ENCODE measurements around the gene KRT17.

The KRT17 gene

GRCh38 chr17:41619036-41619926 is 5.1 kb downstream of the KRT17 start:
- Histone ChIP-seq H3K4ac (ENCODE audit: low read depth, low read length) (no peak overlapping the region), H3K23ac (ENCODE audit: low read length) (no peak overlapping the region), H3K79me2 (ENCODE audit: control insufficient read depth, insufficient read depth, low read length, poor library complexity) (peaks cover 4% of the 10 kb centered on the region), H2AK5ac (ENCODE audit: low read length) (peak overlapping the region; percentile 46), H3K27ac (ENCODE audit: low read depth, low read length) (peak overlapping the region; percentile 44), H3K4me3 (ENCODE audit: low read depth, low read length) (no peak overlapping the region), H4K12ac (ENCODE audit: low read depth, low read length) (no peak overlapping the region), H4K8ac (ENCODE audit: low read depth, low read length) (peak overlapping the region; percentile 25), H3K36me3 (ENCODE audit: control insufficient read depth in 1 of 2, insufficient read depth in 2 of 2, low read length in 2 of 2) (no peaks in the 10 kb centered on the region), H3K4me2 (ENCODE audit: low read length) (no peak overlapping the region), H3K14ac (ENCODE audit: low read length) (peak overlapping the region; percentile 48), H4K91ac (ENCODE audit: low read depth, low read length) (peak overlapping the region; percentile 82), H3K4me1 (ENCODE audit: control insufficient read depth in 1 of 2, insufficient read depth in 2 of 2, low read length in 2 of 2) (peaks cover 30 to 48% of the 10 kb centered on the region in 2 experiments), H2BK12ac (ENCODE audit: low read length) (peak overlapping the region; percentile 27), H3K18ac (ENCODE audit: low read length) (peak overlapping the region; percentile 17), H2AFZ (ENCODE audit: insufficient read depth, low read length, poor library complexity) (peak overlapping the region; percentile 5), H2BK120ac (ENCODE audit: insufficient read depth, low read length, poor library complexity) (peak overlapping the region; percentile 39), H3K9ac (ENCODE audit: low read length) (no peak overlapping the region), H3K79me1 (ENCODE audit: low read length) (peaks cover 24% of the 10 kb centered on the region), H2BK5ac (ENCODE audit: low read depth, low read length, poor library complexity) (peak overlapping the region; percentile 35), H3K27me3 (ENCODE audit: insufficient read depth, low read length) (no peaks in the 10 kb centered on the region), H3K9me3 (ENCODE audit: insufficient read depth, low read depth, low read length) (no peaks in the 10 kb centered on the region)
- WGBS (ENCODE audit: extremely low coverage, insufficient coverage, insufficient read length): no CpG with 5 or more reads among the region's 20 CpGs
- DNase-seq: no peak

DNA sequence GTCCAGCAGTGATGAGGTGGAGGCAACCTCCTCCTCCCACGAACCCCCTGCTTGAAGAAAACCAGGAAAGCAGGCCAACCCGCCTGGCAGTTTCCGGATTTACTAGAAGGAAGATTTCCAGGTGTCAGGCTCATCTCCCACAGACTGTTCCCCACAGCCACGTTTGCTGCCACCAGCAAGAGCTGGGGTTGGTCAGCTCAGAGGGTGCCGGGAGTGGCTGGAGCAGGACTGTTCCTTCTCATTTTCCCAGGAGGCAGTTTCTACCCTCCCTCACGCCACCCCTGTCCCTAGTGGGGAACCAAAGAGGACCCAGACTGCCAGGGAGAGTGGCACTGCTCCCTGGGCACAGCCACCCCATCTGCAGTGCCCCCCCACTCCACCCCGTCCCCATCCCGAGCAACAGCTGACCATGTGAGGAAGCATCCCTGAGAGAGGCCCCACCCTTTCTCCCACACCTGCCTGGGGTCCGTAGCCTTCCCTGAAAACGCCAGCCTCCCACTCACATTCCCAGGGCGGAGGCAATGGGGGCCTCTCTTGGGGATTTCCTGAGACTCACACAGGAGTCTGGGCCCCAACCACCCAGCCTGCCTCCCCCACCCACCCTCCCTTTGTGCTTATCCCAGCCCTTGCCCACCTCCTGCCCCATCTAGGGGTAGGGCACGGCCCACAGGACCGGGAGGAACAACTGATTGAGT is 5.9 kb downstream of the KRT17 start:
- Histone ChIP-seq H3K79me2 (ENCODE audit: control insufficient read depth, insufficient read depth, low read length, poor library complexity) (peaks cover 4% of the 10 kb centered on the region), H3K4me2 (ENCODE audit: low read length) (no peak overlapping the region), H3K27me3 (ENCODE audit: insufficient read depth, low read length) (no peaks in the 10 kb centered on the region), H2AK5ac (ENCODE audit: low read length) (no peak overlapping the region), H2BK120ac (ENCODE audit: insufficient read depth, low read length, poor library complexity) (no peak overlapping the region), H4K8ac (ENCODE audit: low read depth, low read length) (no peak overlapping the region), H3K23ac (ENCODE audit: low read length) (no peak overlapping the region), H4K12ac (ENCODE audit: low read depth, low read length) (no peak overlapping the region), H2AFZ (ENCODE audit: insufficient read depth, low read length, poor library complexity) (no peak overlapping the region), H2BK12ac (ENCODE audit: low read length) (no peak overlapping the region), H3K27ac (ENCODE audit: low read depth, low read length) (peak overlapping the region; percentile 24), H3K9ac (ENCODE audit: low read length) (no peak overlapping the region), H3K9me3 (ENCODE audit: insufficient read depth, low read depth, low read length) (no peaks in the 10 kb centered on the region), H2BK5ac (ENCODE audit: low read depth, low read length, poor library complexity) (no peak overlapping the region), H4K91ac (ENCODE audit: low read depth, low read length) (peak overlapping the region; percentile 69), H3K18ac (ENCODE audit: low read length) (no peak overlapping the region), H3K14ac (ENCODE audit: low read length) (peak overlapping the region; percentile 10), H3K79me1 (ENCODE audit: low read length) (peaks cover 21% of the 10 kb centered on the region), H3K4me1 (ENCODE audit: control insufficient read depth in 1 of 2, insufficient read depth in 2 of 2, low read length in 2 of 2) (peaks cover 28 to 46% of the 10 kb centered on the region in 2 experiments), H3K36me3 (ENCODE audit: control insufficient read depth in 1 of 2, insufficient read depth in 2 of 2, low read length in 2 of 2) (no peaks in the 10 kb centered on the region), H3K4me3 (ENCODE audit: low read depth, low read length) (no peak overlapping the region), H3K4ac (ENCODE audit: low read depth, low read length) (no peak overlapping the region)
- WGBS (ENCODE audit: extremely low coverage, insufficient coverage, insufficient read length): no CpG with 5 or more reads among the region's 13 CpGs
- no peak for DNase-seq

GRCh38 chr17:41617698-41618097 is 6.7 kb downstream of the KRT17 start:
- Histone ChIP-seq H3K27me3 (ENCODE audit: insufficient read depth, low read length) (no peaks in the 10 kb centered on the region), H3K4me3 (ENCODE audit: low read depth, low read length) (no peak overlapping the region), H4K91ac (ENCODE audit: low read depth, low read length) (peak overlapping the region; percentile 48), H3K14ac (ENCODE audit: low read length) (peak overlapping the region; percentile 22), H3K23ac (ENCODE audit: low read length) (no peak overlapping the region), H2BK5ac (ENCODE audit: low read depth, low read length, poor library complexity) (no peak overlapping the region), H4K8ac (ENCODE audit: low read depth, low read length) (peak overlapping the region; percentile 40), H3K4me1 (ENCODE audit: control insufficient read depth in 1 of 2, insufficient read depth in 2 of 2, low read length in 2 of 2) (peaks cover 25 to 40% of the 10 kb centered on the region in 2 experiments), H4K12ac (ENCODE audit: low read depth, low read length) (no peak overlapping the region), H3K27ac (ENCODE audit: low read depth, low read length) (no peak overlapping the region), H3K79me1 (ENCODE audit: low read length) (peaks cover 16% of the 10 kb centered on the region), H3K18ac (ENCODE audit: low read length) (no peak overlapping the region), H2BK120ac (ENCODE audit: insufficient read depth, low read length, poor library complexity) (peak overlapping the region; percentile 27), H3K4ac (ENCODE audit: low read depth, low read length) (no peak overlapping the region), H2AK5ac (ENCODE audit: low read length) (peak overlapping the region; percentile 16), H2BK12ac (ENCODE audit: low read length) (peak overlapping the region; percentile 64), H3K9ac (ENCODE audit: low read length) (no peak overlapping the region), H3K36me3 (ENCODE audit: control insufficient read depth in 1 of 2, insufficient read depth in 2 of 2, low read length in 2 of 2) (no peaks in the 10 kb centered on the region), H3K79me2 (ENCODE audit: control insufficient read depth, insufficient read depth, low read length, poor library complexity) (peaks cover 1% of the 10 kb centered on the region), H3K4me2 (ENCODE audit: low read length) (no peak overlapping the region), H2AFZ (ENCODE audit: insufficient read depth, low read length, poor library complexity) (no peak overlapping the region), H3K9me3 (ENCODE audit: insufficient read depth, low read depth, low read length) (no peaks in the 10 kb centered on the region)
- no CpG with 5 or more reads among the region's 11 CpGs for WGBS (ENCODE audit: extremely low coverage, insufficient coverage, insufficient read length)
- no peak for DNase-seq

- Histone ChIP-seq H3K4me1 (ENCODE audit: control insufficient read depth in 1 of 2, insufficient read depth in 2 of 2, low read length in 2 of 2) (peaks cover 23 to 35% of the 10 kb centered on the region in 2 experiments), H2BK12ac (ENCODE audit: low read length) (peak overlapping the region; percentile 64), H3K4me2 (ENCODE audit: low read length) (no peak overlapping the region), H2BK5ac (ENCODE audit: low read depth, low read length, poor library complexity) (no peak overlapping the region), H3K27ac (ENCODE audit: low read depth, low read length) (no peak overlapping the region), H3K9me3 (ENCODE audit: insufficient read depth, low read depth, low read length) (no peaks in the 10 kb centered on the region), H3K4ac (ENCODE audit: low read depth, low read length) (no peak overlapping the region), H4K8ac (ENCODE audit: low read depth, low read length) (peak overlapping the region; percentile 40), H3K79me2 (ENCODE audit: control insufficient read depth, insufficient read depth, low read length, poor library complexity) (peaks cover 1% of the 10 kb centered on the region), H4K91ac (ENCODE audit: low read depth, low read length) (peak overlapping the region; percentile 48), H2BK120ac (ENCODE audit: insufficient read depth, low read length, poor library complexity) (peak overlapping the region; percentile 27), H2AFZ (ENCODE audit: insufficient read depth, low read length, poor library complexity) (no peak overlapping the region), H2AK5ac (ENCODE audit: low read length) (peak overlapping the region; percentile 16), H3K27me3 (ENCODE audit: insufficient read depth, low read length) (no peaks in the 10 kb centered on the region), H3K4me3 (ENCODE audit: low read depth, low read length) (no peak overlapping the region), H3K23ac (ENCODE audit: low read length) (no peak overlapping the region), H4K12ac (ENCODE audit: low read depth, low read length) (no peak overlapping the region), H3K79me1 (ENCODE audit: low read length) (peaks cover 14% of the 10 kb centered on the region), H3K36me3 (ENCODE audit: control insufficient read depth in 1 of 2, insufficient read depth in 2 of 2, low read length in 2 of 2) (no peaks in the 10 kb centered on the region), H3K18ac (ENCODE audit: low read length) (no peak overlapping the region), H3K9ac (ENCODE audit: low read length) (no peak overlapping the region), H3K14ac (ENCODE audit: low read length) (peak overlapping the region; percentile 2)
- no CpG with 5 or more reads among the region's 3 CpGs for WGBS (ENCODE audit: extremely low coverage, insufficient coverage, insufficient read length)
- DNase-seq: no peak
These were observed 7.2 kb downstream of the KRT17 start for GRCh38 chr17:41617136-41617535.
